Mesenchymal stem cell (in vitro differentiated cells and primary cell): ENCODE measurements around the gene ITGB5.

Experiments
- DNase-seq: peaks from one replicate; pipeline ENCODE4 v3.0.0-alpha.2; 2013
- H2AFZ ChIP-seq: one replicate; pipeline ENCODE4 v1.6.1; 2013; ENCODE audit warnings: low read depth, mild to moderate bottlenecking, control low read depth, inconsistent platforms, low read length, moderate library complexity
- H2AK5ac ChIP-seq: 2 replicates; pipeline ENCODE4 v1.6.1; 2013; ENCODE audit warnings: low read length, moderate library complexity, mild to moderate bottlenecking, inconsistent platforms; ENCODE audit not compliant: severe bottlenecking
- H2BK120ac ChIP-seq: one replicate; pipeline ENCODE4 v1.6.1; 2013; ENCODE audit warnings: low read depth, mild to moderate bottlenecking, inconsistent platforms, low read length, moderate library complexity
- H2BK12ac ChIP-seq, 2 experiments: one replicate each; pipeline ENCODE4 v1.6.1; 2013; ENCODE audit warnings: inconsistent platforms in 2 of 2, low read length in 2 of 2, mild to moderate bottlenecking in 2 of 2, moderate library complexity in 2 of 2, control low read depth in 1 of 2
- H2BK15ac ChIP-seq: one replicate; pipeline ENCODE4 v1.6.1; 2013; ENCODE audit warnings: mild to moderate bottlenecking, low read depth, inconsistent platforms; ENCODE audit not compliant: poor library complexity, severe bottlenecking
- H2BK5ac ChIP-seq: 2 replicates; pipeline ENCODE4 v1.6.1; 2013; ENCODE audit warnings: low read depth, mild to moderate bottlenecking, low read length, control low read depth, inconsistent platforms; ENCODE audit not compliant: poor library complexity, severe bottlenecking
- H3K14ac ChIP-seq, 2 experiments: one replicate each; pipeline ENCODE4 v1.6.1; 2013; ENCODE audit warnings: inconsistent platforms in 2 of 2, low read length in 2 of 2, control low read depth in 1 of 2, mild to moderate bottlenecking in 1 of 2, moderate library complexity in 1 of 2
- H3K18ac ChIP-seq, 2 experiments: one replicate each; pipeline ENCODE4 v1.6.1; 2013; ENCODE audit warnings: inconsistent platforms in 2 of 2, low read length in 2 of 2, control low read depth in 1 of 2, low read depth in 1 of 2, mild to moderate bottlenecking in 1 of 2
- H3K23ac ChIP-seq, 2 experiments: one replicate each; pipeline ENCODE4 v1.6.1; 2013; ENCODE audit warnings: inconsistent platforms in 2 of 2, low read length in 2 of 2, mild to moderate bottlenecking in 2 of 2, moderate library complexity in 2 of 2, control low read depth in 1 of 2
- H3K27ac ChIP-seq: 2 replicates; pipeline ENCODE4 v1.5.1; 2013; ENCODE audit warnings: mild to moderate bottlenecking, moderate library complexity, low read length, control low read depth, inconsistent platforms; ENCODE audit not compliant: poor library complexity, severe bottlenecking
- H3K27me3 ChIP-seq, 2 experiments: 2 replicates each; pipeline versions ENCODE4 v1.6.1 to v1.7.0; 2013; ENCODE audit warnings: low read length in 2 of 2, mild to moderate bottlenecking in 2 of 2, moderate library complexity in 2 of 2, control low read depth in 1 of 2, inconsistent platforms in 1 of 2; ENCODE audit not compliant: control insufficient read depth in 1 of 2, insufficient read depth in 1 of 2
- H3K36me3 ChIP-seq, 2 experiments: 2 replicates each; pipeline versions ENCODE4 v1.6.1 to v1.7.0; 2013; ENCODE audit warnings: low read length in 2 of 2, control low read depth in 1 of 2, inconsistent platforms in 1 of 2, low read depth in 1 of 2, mild to moderate bottlenecking in 1 of 2; ENCODE audit not compliant: insufficient read depth in 2 of 2, control insufficient read depth in 1 of 2
- H3K4ac ChIP-seq, 2 experiments: one replicate each; pipeline ENCODE4 v1.6.1; 2013; ENCODE audit warnings: inconsistent platforms in 2 of 2, low read length in 2 of 2, mild to moderate bottlenecking in 2 of 2, moderate library complexity in 2 of 2, control low read depth in 1 of 2, low read depth in 1 of 2
- H3K4me1 ChIP-seq: 2 replicates; pipeline ENCODE4 v1.6.1; 2013; ENCODE audit warnings: low read depth, low read length, control low read depth; ENCODE audit not compliant: control insufficient read depth, insufficient read depth
- H3K4me2 ChIP-seq: 2 replicates; pipeline ENCODE4 v1.6.1; 2013; ENCODE audit warnings: low read length, mild to moderate bottlenecking, inconsistent platforms; ENCODE audit not compliant: poor library complexity, severe bottlenecking
- H3K4me3 ChIP-seq, 2 experiments: 2 replicates each; pipeline versions ENCODE4 v1.5.1 to v1.7.0; 2013; ENCODE audit warnings: low read length in 2 of 2, mild to moderate bottlenecking in 2 of 2, control low read depth in 1 of 2, low read depth in 1 of 2; ENCODE audit not compliant: insufficient read depth in 1 of 2
- H3K79me1 ChIP-seq: replicated peaks from 2 replicates; pipeline ENCODE4 v1.6.1; 2013; ENCODE audit warnings: mild to moderate bottlenecking, control low read depth, low read length, inconsistent platforms; ENCODE audit not compliant: poor library complexity, severe bottlenecking
- H3K9ac ChIP-seq: 2 replicates; pipeline ENCODE4 v1.7.0; 2013; ENCODE audit warnings: mild to moderate bottlenecking, low read length, moderate library complexity
- H3K9me3 ChIP-seq: 2 replicates; pipeline ENCODE4 v1.7.0; 2013; ENCODE audit warnings: mild to moderate bottlenecking, low read length; ENCODE audit not compliant: control insufficient read depth
- H4K8ac ChIP-seq: one replicate; pipeline ENCODE4 v1.6.1; 2013; ENCODE audit warnings: inconsistent platforms, mild to moderate bottlenecking, low read length, moderate library complexity
- H4K91ac ChIP-seq: one replicate; pipeline ENCODE4 v1.6.1; 2013; ENCODE audit warnings: mild to moderate bottlenecking, low read length, inconsistent platforms
- WGBS: methylation state at CpG from one replicate; pipeline ENCODE4 v1.1.7; 2013; ENCODE audit warnings: mixed read lengths; 5-methylcytosine and 5-hydroxymethylcytosine counted together

Gene ITGB5

GRCh38 chr3:124928333-124929202 is 41.4 kb upstream of the ITGB5 start:
- Histone ChIP-seq H4K91ac (no peak overlapping the region), H3K18ac (no peak overlapping the region), H2BK120ac (no peak overlapping the region), H3K9me3 (no peaks in the 10 kb centered on the region), H4K8ac (peak overlapping the region; percentile 50), H3K4me1 (no peaks in the 10 kb centered on the region), H2BK5ac (no peak overlapping the region), H3K23ac (no peak overlapping the region), H3K4ac (no peak overlapping the region), H3K79me1 (no peaks in the 10 kb centered on the region), H3K36me3 (no peaks in the 10 kb centered on the region), H3K14ac (no peak overlapping the region), H2AFZ (no peak overlapping the region), H3K27ac (no peak overlapping the region), H3K4me2 (no peak overlapping the region), H2BK12ac (no peak overlapping the region), H2BK15ac (no peak overlapping the region), H3K27me3 (peaks cover 0 to 9% of the 10 kb centered on the region in 2 experiments), H3K9ac (no peak overlapping the region), H2AK5ac (no peak overlapping the region), H3K4me3 (no peak overlapping the region)
- WGBS: 40% methylated on average over 1 of the region's 4 CpGs
- DNase-seq: peak; percentile 69

- Histone ChIP-seq H3K27me3 (peaks cover 0 to 5% of the 10 kb centered on the region in 2 experiments), H2BK5ac (no peak overlapping the region), H3K4me3 (no peak overlapping the region), H4K91ac (no peak overlapping the region), H3K9me3 (no peaks in the 10 kb centered on the region), H3K4me2 (no peak overlapping the region), H2AFZ (no peak overlapping the region), H3K14ac (no peak overlapping the region), H3K4ac (no peak overlapping the region), H3K36me3 (no peaks in the 10 kb centered on the region), H3K18ac (no peak overlapping the region), H2BK120ac (no peak overlapping the region), H3K23ac (no peak overlapping the region), H2BK15ac (no peak overlapping the region), H2AK5ac (no peak overlapping the region), H4K8ac (no peak overlapping the region), H2BK12ac (no peak overlapping the region), H3K27ac (no peak overlapping the region), H3K9ac (no peak overlapping the region), H3K4me1 (no peaks in the 10 kb centered on the region), H3K79me1 (no peaks in the 10 kb centered on the region)
- 98% methylated on average over 2 of the region's 2 CpGs for WGBS
- no peak for DNase-seq
These were observed 40.4 kb upstream of the ITGB5 start for GRCh38 chr3:124927574-124928045.

GRCh38 chr3:124926426-124927101 is 39.4 kb upstream of the ITGB5 start:
- H3K36me3 ChIP-seq: no peaks in the 10 kb centered on the region
- H3K9me3 ChIP-seq: no peaks in the 10 kb centered on the region
- no peak overlapping the region for H3K9ac ChIP-seq
- no peak overlapping the region for H2AK5ac ChIP-seq
- no peak overlapping the region for H2BK5ac ChIP-seq
- no peak overlapping the region for H2BK12ac ChIP-seq
- no peak overlapping the region for H2BK15ac ChIP-seq
- no peak overlapping the region for H4K8ac ChIP-seq
- H3K4me1 ChIP-seq: no peaks in the 10 kb centered on the region
- H3K27ac ChIP-seq: no peak overlapping the region
- H3K23ac ChIP-seq: no peak overlapping the region
- H2AFZ ChIP-seq: no peak overlapping the region
- no peak overlapping the region for H3K14ac ChIP-seq
- H3K4me3 ChIP-seq: no peak overlapping the region
- H3K18ac ChIP-seq: no peak overlapping the region
- no peak overlapping the region for H3K4me2 ChIP-seq
- no peaks in the 10 kb centered on the region for H3K79me1 ChIP-seq
- WGBS: 76% methylated on average over 4 of the region's 4 CpGs
- DNase-seq: no peak
- H4K91ac ChIP-seq: no peak overlapping the region
- no peak overlapping the region for H2BK120ac ChIP-seq
- no peak overlapping the region for H3K4ac ChIP-seq
- peaks cover 0 to 3% of the 10 kb centered on the region in 2 experiments for H3K27me3 ChIP-seq

- Histone ChIP-seq H3K9ac (no peak overlapping the region), H2BK12ac (no peak overlapping the region), H3K4me2 (no peak overlapping the region), H3K9me3 (no peaks in the 10 kb centered on the region), H3K4ac (no peak overlapping the region), H3K27me3 (no peaks in the 10 kb centered on the region), H3K14ac (no peak overlapping the region), H3K4me1 (no peaks in the 10 kb centered on the region), H2AFZ (no peak overlapping the region), H3K27ac (no peak overlapping the region), H3K18ac (no peak overlapping the region), H3K79me1 (no peaks in the 10 kb centered on the region), H4K8ac (no peak overlapping the region), H3K23ac (no peak overlapping the region), H2AK5ac (no peak overlapping the region), H2BK120ac (no peak overlapping the region), H2BK15ac (no peak overlapping the region), H4K91ac (no peak overlapping the region), H3K4me3 (no peak overlapping the region), H3K36me3 (no peaks in the 10 kb centered on the region), H2BK5ac (no peak overlapping the region)
- WGBS: 100% methylated on average over 1 of the region's 2 CpGs
- DNase-seq: no peak
These were observed 37.6 kb upstream of the ITGB5 start for GRCh38 chr3:124924741-124925140.
